HCT116 (cell line): ENCODE measurements around the gene ZNF579. TPM values are rescaled to one million over a fixed set of nuclear protein-coding genes. Genes with fewer than 3 reads are reported as not detected.

Experiments used
- ATAC-seq: fragments of 200-7000 bp; cut with Tn5 transposase; 2 replicates; pipeline ENCODE4 v1.9.1; 2020; ENCODE audit warnings: mild to moderate bottlenecking, moderate library complexity
- BruUV-seq: library from RNA; stranded (reverse); fragments of 400-500 nt; replicated peaks from 2 replicates; lab custom pipeline; 2021; lab: Mats Ljungman, UMichigan
- CTCF ChIA-PET: fragments of 300-600 bp; sonication (Branson Sonifier 250); formaldehyde crosslinking; loops from one replicate; lab custom pipeline; 2021; ENCODE audit warnings: antibody characterized with exemption; lab: Charles Lee
- POLR2A ChIA-PET: fragments of 300-600, 350-600 bp; sonication (Branson Sonifier 250); formaldehyde crosslinking; loops from one replicate; lab custom pipeline; 2021; ENCODE audit warnings: antibody characterized with exemption; lab: Charles Lee
- RAD21 ChIA-PET, 2 experiments: fragments of 300-600 bp; sonication (Branson Sonifier 250); formaldehyde crosslinking; loops; one replicate each; lab custom pipeline; 2023; ENCODE audit warnings: low total read pairs in 2 of 2; ENCODE audit not compliant: uncharacterized antibody in 2 of 2, unreplicated experiment in 2 of 2, low non-redundant PET in 1 of 2; lab: Charles Lee
- DNase-seq: peaks from one replicate; pipeline ENCODE4 v3.0.0-alpha.2; 2010; ENCODE audit warnings: low read depth, low spot score
- H2AFZ ChIP-seq: fragments of 200-600 bp; shearing (Covaris generic), sonication (generic); 2 replicates; pipeline ENCODE4 v1.6.1; 2017; ENCODE audit warnings: low read depth, mixed run types, mixed read lengths, antibody characterized with exemption, low read length; ENCODE audit not compliant: poor library complexity, severe bottlenecking
- H3K27ac ChIP-seq: 2 replicates; pipeline ENCODE4 v1.5.1; 2012; ENCODE audit warnings: low read depth, low read length
- H3K27me3 ChIP-seq: fragments of 200-600 bp; sonication (generic); 2 replicates; pipeline ENCODE4 v1.6.1; 2016; ENCODE audit warnings: mixed run types, low read length, mixed read lengths; ENCODE audit not compliant: insufficient read depth
- H3K36me3 ChIP-seq, 2 experiments: fragments of 200-500 bp in 1 of 2; fragments of 200-600 bp in 1 of 2; sonication (Bioruptor generic) in 1 of 2; sonication (generic) in 1 of 2; 2 replicates each; pipeline versions ENCODE4 v1.5.1 to v1.6.1; 2014 to 2016; ENCODE audit warnings: low read length in 2 of 2, inconsistent platforms in 1 of 2, mixed read lengths in 1 of 2, mixed run types in 1 of 2; ENCODE audit not compliant: insufficient read depth in 2 of 2, control insufficient read depth in 1 of 2
- H3K4me1 ChIP-seq, 2 experiments: fragments of 200-600 bp in 1 of 2; sonication (generic) in 1 of 2; 2 replicates each; pipeline versions ENCODE4 v1.5.1 to v1.6.1; 2012 to 2017; ENCODE audit warnings: low read length in 2 of 2, inconsistent platforms in 1 of 2, mild to moderate bottlenecking in 1 of 2, mixed read lengths in 1 of 2, mixed run types in 1 of 2, moderate library complexity in 1 of 2; ENCODE audit not compliant: insufficient read depth in 2 of 2, control insufficient read depth in 1 of 2
- H3K4me2 ChIP-seq: fragments of 200-600 bp; sonication (generic); 2 replicates; pipeline ENCODE4 v1.6.1; 2017; ENCODE audit warnings: mixed run types, low read length, mixed read lengths
- H3K4me3 ChIP-seq, 2 experiments: fragments of 200-600 bp in 1 of 2; sonication (generic) in 1 of 2; replicated peaks in 1 of 2; 2 replicates each; pipeline ENCODE4 v1.5.1; 2011 to 2016; ENCODE audit warnings: low read length in 2 of 2, control low read depth in 1 of 2, low read depth in 1 of 2, mild to moderate bottlenecking in 1 of 2, mixed read lengths in 1 of 2, mixed run types in 1 of 2
- H3K79me2 ChIP-seq: fragments of 200-600 bp; sonication (generic); 2 replicates; pipeline ENCODE4 v1.6.1; 2017; ENCODE audit warnings: mild to moderate bottlenecking, mixed run types, low read length, moderate library complexity, mixed read lengths; ENCODE audit not compliant: insufficient read depth
- H3K9ac ChIP-seq: fragments of 200-600 bp; sonication (generic); 2 replicates; pipeline ENCODE4 v1.6.1; 2016; ENCODE audit warnings: low read length, mixed read lengths
- H3K9me2 ChIP-seq: fragments of 200-600 bp; sonication (generic), shearing (Covaris generic); 2 replicates; pipeline ENCODE4 v1.6.1; 2017; ENCODE audit warnings: mixed run types, mild to moderate bottlenecking, moderate library complexity; ENCODE audit not compliant: insufficient read depth
- H3K9me3 ChIP-seq, 2 experiments: fragments of 200-500 bp in 1 of 2; fragments of 200-600 bp in 1 of 2; sonication (Bioruptor generic) in 1 of 2; sonication (generic) in 1 of 2; 2 replicates each; pipeline ENCODE4 v1.6.1; 2014 to 2017; ENCODE audit warnings: low read length in 2 of 2, mixed read lengths in 2 of 2, inconsistent platforms in 1 of 2, low read depth in 1 of 2, mild to moderate bottlenecking in 1 of 2, mixed run types in 1 of 2, moderate library complexity in 1 of 2; ENCODE audit not compliant: control insufficient read depth in 1 of 2, insufficient read depth in 1 of 2
- H4K20me1 ChIP-seq: fragments of 200-600 bp; sonication (generic), shearing (Covaris generic); 2 replicates; pipeline ENCODE4 v1.6.1; 2017; ENCODE audit warnings: mixed run types, mild to moderate bottlenecking, moderate library complexity; ENCODE audit not compliant: insufficient read depth
- CBX3 ChIP-seq: IDR thresholded peaks from 2 replicates; pipeline ENCODE4 v1.6.1; 2012; ENCODE audit warnings: low read depth
- ELF1 ChIP-seq: IDR thresholded peaks from 2 replicates; pipeline ENCODE4 v1.6.1; 2012; ENCODE audit warnings: low read depth, borderline replicate concordance
- JUND ChIP-seq: IDR thresholded peaks from 2 replicates; pipeline ENCODE4 v1.6.1; 2012
- POLR2A ChIP-seq: IDR thresholded peaks from 2 replicates; pipeline ENCODE4 v1.7.0; 2011; ENCODE audit warnings: borderline replicate concordance; ENCODE audit not compliant: insufficient read depth, insufficient read length; ENCODE audit errors: extremely low read depth
- POLR2AphosphoS5 ChIP-seq: IDR thresholded peaks from 2 replicates; pipeline ENCODE4 v1.6.1; 2011; ENCODE audit warnings: mild to moderate bottlenecking, low read depth, low read length, moderate library complexity
- REST ChIP-seq: IDR thresholded peaks from 2 replicates; pipeline ENCODE4 v1.6.1; 2012; ENCODE audit warnings: low read depth
- SP1 ChIP-seq: IDR thresholded peaks from 2 replicates; pipeline ENCODE4 v1.6.1; 2012; ENCODE audit warnings: low read depth
- YY1 ChIP-seq: IDR thresholded peaks from 2 replicates; pipeline ENCODE4 v1.6.1; 2011; ENCODE audit warnings: low read length, low read depth, moderate library complexity, mild to moderate bottlenecking; ENCODE audit not compliant: insufficient replicate concordance; ENCODE audit errors: extremely low read depth
- intact Hi-C: fragments of 100-400 bp; cut with micrococcal nuclease; formaldehyde crosslinking; loops from 2 replicates; pipeline ENCODE4 v1.10.0; 2022
- total RNA-seq: library from RNA; stranded (reverse); gene quantifications from one replicate; pipeline ENCODE4 v1.2.1, GENCODE V29; 2021; ENCODE audit not compliant: unreplicated experiment

ZNF579 gene
- total RNA-seq, 1 experiment from 2014 or later: 24.1 TPM

GRCh38 chr19:55537741-55538111 is 42.9 kb downstream of the ZNF579 start:
- ChIA-PET CTCF (no interaction called here), POLR2A (no interaction called here), RAD21 (no interaction called here)
- TF ChIP-seq YY1: no peak
- no peak for TF ChIP-seq REST
- TF ChIP-seq POLR2A: no peak
- no peak for TF ChIP-seq ELF1
- no peak for TF ChIP-seq SP1
- TF ChIP-seq JUND: no peak
- no peak for TF ChIP-seq CBX3
- TF ChIP-seq POLR2AphosphoS5: no peak
- Histone ChIP-seq H2AFZ (no peak overlapping the region), H3K79me2 (no peaks in the 10 kb centered on the region), H3K27me3 (no peaks in the 10 kb centered on the region), H3K9ac (no peak overlapping the region), H4K20me1 (no peaks in the 10 kb centered on the region), H3K4me2 (no peak overlapping the region), H3K9me3 (no peaks in the 10 kb centered on the region), H3K27ac (no peak overlapping the region), H3K36me3 (no peaks in the 10 kb centered on the region), H3K4me1 (no peaks in the 10 kb centered on the region; a peak in 1 of 4 replicates), H3K9me2 (no peaks in the 10 kb centered on the region), H3K4me3 (no peak overlapping the region)
- no TSS peak for BruUV-seq
- DNase-seq (no peak), ATAC-seq (no peak)
- intact Hi-C loops: no loop called here
